Transverse colon (tissue), 4 donors: ENCODE results near the gene NT5DC2. TPM values are rescaled to one million over a fixed set of nuclear protein-coding genes. Genes with fewer than 3 reads are reported as not detected.

ENCODE experiments used
- DNase-seq: peaks from one replicate; pipeline ENCODE4 v3.0.0-alpha.2; 2019
- H3K27ac ChIP-seq, 4 donors: fragments of 200-600 bp; sonication (generic); 2 replicates each; pipeline ENCODE4 v1.5.1; 2016 to 2018; ENCODE audit warnings: inconsistent platforms in 4 of 4
- H3K27me3 ChIP-seq: fragments of 200-600 bp; sonication (generic); 2 replicates; pipeline ENCODE4 v1.5.1; 2017; ENCODE audit warnings: inconsistent platforms
- H3K36me3 ChIP-seq, 4 donors: fragments of 200-600 bp; sonication (generic); 2 replicates each; pipeline ENCODE4 v1.5.1; 2017 to 2019; ENCODE audit warnings: inconsistent platforms in 4 of 4
- H3K4me1 ChIP-seq, 4 donors: fragments of 200-600 bp; sonication (generic); 2 replicates each; pipeline ENCODE4 v1.5.1; 2017 to 2020; ENCODE audit warnings: inconsistent platforms in 4 of 4
- H3K4me3 ChIP-seq, 4 donors: fragments of 200-600 bp; sonication (generic); 1 replicate in 1 of 4; 2 replicates in 3 of 4; pipeline versions ENCODE4 v1.5.1 to v1.6.1; 2017 to 2019; ENCODE audit warnings: inconsistent platforms in 4 of 4
- H3K9me3 ChIP-seq, 2 donors: fragments of 200-600 bp; sonication (generic); 2 replicates each; pipeline ENCODE4 v1.5.1; 2017 to 2019; ENCODE audit warnings: inconsistent platforms in 2 of 2
- EP300 ChIP-seq: sonication (generic); formaldehyde crosslinking; IDR thresholded peaks from one replicate; pipeline ENCODE4 v1.6.1; 2017; ENCODE audit warnings: antibody characterized with exemption, low read depth
- POLR2A ChIP-seq: fragments of 450-650 bp; IDR thresholded peaks from one replicate; pipeline ENCODE4 v1.6.1; 2016; ENCODE audit warnings: antibody characterized with exemption, mild to moderate bottlenecking, moderate library complexity
- POLR2AphosphoS5 ChIP-seq, 3 donors: sonication (generic); formaldehyde crosslinking; IDR thresholded peaks; one replicate each; pipeline ENCODE4 v1.6.1; 2016; ENCODE audit warnings: antibody characterized with exemption in 3 of 3
- WGBS, 2 donors: methylation state at CpG; one replicate each; pipeline ENCODE4 v1.1.5; 2018; ENCODE audit warnings: low coverage in 1 of 2; 5-methylcytosine and 5-hydroxymethylcytosine counted together
- in situ Hi-C, 4 donors: fragments of 200-750 bp; cut with MboI; loops; one replicate each; pipeline versions ENCODE4 v1.15.0 to v1.15.1; 2017; ENCODE audit warnings: low sequenced_read_pairs in 3 of 4, low pct_ligation_motif_present in 1 of 4, low pct_unique_long_range_greater_than_20kb in 1 of 4
- intact Hi-C: fragments of 100-400 bp; cut with DNase I; formaldehyde crosslinking; loops from one replicate; pipeline ENCODE4 v1.15.1; 2023; ENCODE audit warnings: low total_unique reads
- total RNA-seq, 4 donors: library from RNA; depleted of rRNA; stranded (reverse); fragments of >200 nt; gene quantifications; one replicate each; pipeline ENCODE4 v1.1.0, GENCODE V29; 2016
- TF ChIP-seq, protein P1 (sequence below), 5 experiments: fragments of 200-600 bp in 3 of 5; fragments of 450-650 bp in 2 of 5; sonication (generic) in 3 of 5; IDR thresholded peaks; 1 replicate in 2 of 5; 2 replicates in 3 of 5; pipeline ENCODE4 v1.5.1; 2016 to 2017; ENCODE audit warnings: antibody characterized with exemption in 5 of 5, inconsistent platforms in 3 of 5, mild to moderate bottlenecking in 2 of 5, moderate library complexity in 1 of 5

Gene NT5DC2
- total RNA-seq, 4 donors from 2014 or later, result 5.5 to 16.7 (median 14.9) TPM; not detected in 1

DNA sequence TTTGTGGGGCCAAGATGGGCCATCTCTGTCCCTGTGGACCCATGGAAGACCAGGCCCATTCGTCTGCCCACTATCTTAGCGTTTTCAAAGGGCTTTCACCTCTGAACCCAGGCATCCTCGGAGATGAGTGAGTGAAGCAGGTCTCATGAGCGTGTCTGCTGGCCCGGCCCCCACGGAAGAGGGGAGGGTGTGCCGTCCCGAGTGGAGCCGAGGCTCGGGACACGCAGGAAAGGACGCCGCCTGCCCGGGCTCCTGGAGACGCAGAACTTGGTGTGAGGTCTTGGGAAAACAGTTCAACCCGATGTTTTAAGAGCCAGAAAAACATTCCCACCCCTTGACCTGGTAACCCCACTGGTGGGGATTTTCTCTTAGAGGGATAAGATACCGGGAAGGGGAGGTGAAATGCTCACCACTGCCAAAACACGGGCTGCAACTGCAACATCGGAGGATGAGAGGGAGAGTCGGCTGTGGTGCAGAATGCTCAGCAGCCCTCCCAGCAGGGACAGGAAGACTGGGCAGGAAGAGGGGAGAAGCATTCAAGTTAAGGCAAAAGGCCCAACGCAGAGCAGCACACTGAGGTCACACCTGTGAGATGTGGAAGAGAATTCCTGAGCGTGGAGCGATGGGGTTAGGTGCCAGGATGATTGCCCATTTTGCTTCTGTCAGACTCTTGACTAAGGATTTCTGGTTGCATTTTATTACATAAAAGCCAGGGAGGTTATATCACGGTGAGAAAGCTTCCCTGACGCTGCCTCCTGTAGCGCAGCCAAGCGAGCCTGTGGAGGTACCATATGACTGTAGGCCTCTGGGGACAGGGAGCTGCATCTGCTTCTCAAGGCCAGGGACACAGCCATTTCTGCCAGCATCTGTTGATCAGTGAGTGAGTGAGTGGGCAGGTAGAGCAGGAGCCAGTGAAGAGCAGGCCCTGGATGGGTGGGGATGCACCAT, 52.6 kb downstream of the NT5DC2 start:
- no peak overlapping the region for H3K4me3 ChIP-seq
- in situ Hi-C loops (no loop called here), intact Hi-C loops (no loop called here)
- peaks cover 0 to 16% (median 4%) of the 10 kb centered on the region in 4 donors for H3K4me1 ChIP-seq
- TF ChIP-seq, protein P1, sequence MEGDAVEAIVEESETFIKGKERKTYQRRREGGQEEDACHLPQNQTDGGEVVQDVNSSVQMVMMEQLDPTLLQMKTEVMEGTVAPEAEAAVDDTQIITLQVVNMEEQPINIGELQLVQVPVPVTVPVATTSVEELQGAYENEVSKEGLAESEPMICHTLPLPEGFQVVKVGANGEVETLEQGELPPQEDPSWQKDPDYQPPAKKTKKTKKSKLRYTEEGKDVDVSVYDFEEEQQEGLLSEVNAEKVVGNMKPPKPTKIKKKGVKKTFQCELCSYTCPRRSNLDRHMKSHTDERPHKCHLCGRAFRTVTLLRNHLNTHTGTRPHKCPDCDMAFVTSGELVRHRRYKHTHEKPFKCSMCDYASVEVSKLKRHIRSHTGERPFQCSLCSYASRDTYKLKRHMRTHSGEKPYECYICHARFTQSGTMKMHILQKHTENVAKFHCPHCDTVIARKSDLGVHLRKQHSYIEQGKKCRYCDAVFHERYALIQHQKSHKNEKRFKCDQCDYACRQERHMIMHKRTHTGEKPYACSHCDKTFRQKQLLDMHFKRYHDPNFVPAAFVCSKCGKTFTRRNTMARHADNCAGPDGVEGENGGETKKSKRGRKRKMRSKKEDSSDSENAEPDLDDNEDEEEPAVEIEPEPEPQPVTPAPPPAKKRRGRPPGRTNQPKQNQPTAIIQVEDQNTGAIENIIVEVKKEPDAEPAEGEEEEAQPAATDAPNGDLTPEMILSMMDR (IDR thresholded peaks at IDR 0.05), result no peak
- TF ChIP-seq EP300 (no peak), POLR2AphosphoS5 (IDR thresholded peaks at IDR 0.05) (no peak), POLR2A (no peak)
- peaks cover 0 to 57% (median 29%) of the 10 kb centered on the region in 4 donors for H3K36me3 ChIP-seq
- H3K9me3 ChIP-seq, result no peaks in the 10 kb centered on the region
- DNase-seq, result no peak
- H3K27me3 ChIP-seq, result no peaks in the 10 kb centered on the region
- no peak overlapping the region for H3K27ac ChIP-seq
- 88 to 90% methylated on average over 3 to 27 of the region's 27 CpGs for WGBS, 2 donors

DNA sequence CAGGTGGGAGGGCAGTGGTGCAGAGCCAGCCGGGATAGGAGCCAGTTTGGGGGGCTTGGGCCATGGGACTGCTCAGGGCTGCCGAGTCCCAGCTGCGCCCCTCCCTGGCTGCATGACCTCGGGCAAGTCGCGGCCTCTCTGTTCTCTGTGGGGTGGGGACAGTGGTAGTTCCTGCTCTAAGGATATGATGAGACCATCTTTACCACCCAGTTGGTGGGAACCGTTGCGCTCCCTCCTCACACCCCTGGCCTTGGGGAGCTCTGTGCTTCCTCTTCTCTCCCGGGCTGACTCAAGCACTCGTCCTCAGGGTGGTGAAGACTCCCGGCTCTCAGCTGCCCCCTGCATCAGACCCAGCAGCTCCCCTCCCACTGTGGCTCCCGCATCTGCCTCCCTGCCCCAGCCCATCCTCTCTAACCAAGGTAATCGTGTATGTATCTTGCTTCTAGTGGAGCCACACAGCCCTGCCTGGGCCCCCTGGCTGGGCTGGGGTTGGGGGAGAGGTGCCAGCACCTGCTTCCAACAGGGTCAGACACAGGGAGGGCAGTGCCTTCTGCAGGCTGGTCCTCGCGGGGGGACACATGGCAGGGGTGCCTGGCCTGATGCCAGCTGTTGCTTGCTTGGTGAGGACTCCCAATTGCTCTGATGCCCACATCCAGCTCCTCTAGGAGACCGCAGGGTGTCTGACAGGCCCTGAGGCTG, 53.6 kb downstream of the NT5DC2 start:
- peaks cover 0 to 16% (median 4%) of the 10 kb centered on the region in 4 donors for H3K4me1 ChIP-seq
- peaks cover 0 to 64% (median 32%) of the 10 kb centered on the region in 4 donors for H3K36me3 ChIP-seq
- no peak for DNase-seq
- no peak overlapping the region for H3K27ac ChIP-seq
- H3K4me3 ChIP-seq, result no peak overlapping the region
- 96% methylated on average over 16 of the region's 16 CpGs; no CpG with 5 or more reads in 1 of the 2 donors for WGBS, 2 donors
- TF ChIP-seq, protein P1 (IDR thresholded peaks at IDR 0.05), result no peak
- TF ChIP-seq POLR2AphosphoS5 (IDR thresholded peaks at IDR 0.05) (no peak), EP300 (no peak), POLR2A (no peak)
- intact Hi-C loops, result no loop called here
- H3K27me3 ChIP-seq, result no peaks in the 10 kb centered on the region
- in situ Hi-C loops, result no loop called here
- no peaks in the 10 kb centered on the region for H3K9me3 ChIP-seq

DNA sequence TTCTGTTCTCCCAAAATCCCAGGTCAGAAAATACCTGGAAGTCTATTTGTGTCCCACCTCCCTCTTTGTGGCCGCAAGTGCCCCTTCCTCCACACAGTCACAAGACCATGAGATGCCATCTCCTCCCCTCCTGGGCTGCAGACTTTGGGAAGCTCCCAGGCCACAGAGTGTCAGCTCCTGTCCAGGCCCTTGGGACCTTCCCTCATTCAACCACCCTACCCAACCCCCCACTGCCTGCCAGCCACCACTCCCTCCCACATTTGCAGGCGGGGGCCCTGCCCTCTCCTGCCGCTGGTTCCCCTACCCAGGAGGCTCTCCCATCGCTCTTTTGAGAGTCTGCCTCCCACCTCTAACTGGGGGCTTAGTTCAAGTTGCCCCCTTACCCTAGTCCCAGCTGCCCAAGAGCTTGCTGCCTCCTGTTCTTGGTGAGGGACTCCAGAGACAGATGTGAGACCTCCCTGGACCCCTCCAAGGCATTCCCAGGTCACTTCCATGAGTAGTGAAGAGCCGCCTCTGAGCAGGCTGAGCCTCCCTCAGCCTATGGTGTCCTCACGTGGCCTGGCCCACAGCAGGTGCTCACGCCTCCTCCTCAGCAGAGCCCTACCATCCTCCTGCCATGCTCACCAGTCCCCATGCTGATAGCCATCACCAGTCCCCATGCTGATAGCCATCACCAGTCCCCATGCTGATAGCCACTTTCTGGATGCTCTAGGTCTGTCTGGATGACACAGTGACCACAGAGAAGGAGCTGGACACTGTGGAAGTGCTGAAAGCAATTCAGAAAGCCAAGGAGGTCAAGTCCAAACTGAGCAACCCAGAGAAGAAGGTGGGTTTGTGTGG, 54.4 kb downstream of the NT5DC2 start:
- Histone ChIP-seq H3K4me3 (no peak overlapping the region), H3K36me3 (peaks cover 0 to 70% (median 33%) of the 10 kb centered on the region in 4 donors), H3K27ac (no peak overlapping the region), H3K9me3 (no peaks in the 10 kb centered on the region), H3K4me1 (peaks cover 0 to 12% (median under 1%) of the 10 kb centered on the region in 4 donors), H3K27me3 (no peaks in the 10 kb centered on the region)
- WGBS, 2 donors, result 94% methylated on average over 3 to 7 of the region's 7 CpGs
- TF ChIP-seq EP300 (no peak), POLR2AphosphoS5 (IDR thresholded peaks at IDR 0.05) (no peak), POLR2A (no peak)
- TF ChIP-seq, protein P1 (IDR thresholded peaks at IDR 0.05), result no peak
- DNase-seq, result no peak
- in situ Hi-C loops (no loop called here), intact Hi-C loops (no loop called here)
